IPS DF 19.7 (cell line): Measurements from ENCODE around the gene TNFRSF17.
"Not testable (repeated sequence)": the region's sequence is repeated elsewhere in the genome, so short reads cannot be mapped to it uniquely, and the experiment has no call there.

Experiments used
- DNase-seq: peaks from one replicate; pipeline ENCODE4 v3.0.0-alpha.2; 2013; ENCODE audit warnings: low read depth, low spot score

TNFRSF17 gene

GRCh38 chr16:11964761-11965551 is at the start of gene TNFRSF17:
TSS of gene TNFRSF17 (plus strand) at chr16:11965210. CDS start at chr16:11965325, 115 bp downstream.
- no peak for DNase-seq

- DNase-seq: peak; percentile 98
These were observed 49.1 kb upstream of the TNFRSF17 start, which contains the start of gene GSPT1 for GRCh38 chr16:11915644-11916523. TSS of gene GSPT1 (minus strand) at chr16:11915956. CDS start at chr16:11915720, 236 bp downstream.

- no peak for DNase-seq
These were observed 48.3 kb upstream of the TNFRSF17 start for GRCh38 chr16:11916524-11917285.

GRCh38 chr16:11924046-11924445 is 41.0 kb upstream of the TNFRSF17 start:
- DNase-seq: not testable (repeated sequence)

- DNase-seq: not testable (repeated sequence)
These were observed 37.7 kb upstream of the TNFRSF17 start for GRCh38 chr16:11927350-11927749.

- DNase-seq: not testable (repeated sequence)
These were observed 23.1 kb upstream of the TNFRSF17 start, which contains the start of gene NPIPB2 for GRCh38 chr16:11941945-11942344. TSS of gene NPIPB2 (minus strand) at chr16:11942045. CDS start at chr16:11942045, 0 bp downstream.

- no peak for DNase-seq
These were observed 18.6 kb upstream of the TNFRSF17 start for GRCh38 chr16:11946433-11946832.

GRCh38 chr16:11948819-11949218 is 16.2 kb upstream of the TNFRSF17 start:
- no peak for DNase-seq

GRCh38 chr16:11949527-11949926 is 15.5 kb upstream of the TNFRSF17 start:
- peak; percentile 45 for DNase-seq

- DNase-seq: no peak
These were observed 14.6 kb upstream of the TNFRSF17 start for GRCh38 chr16:11950388-11950787.

- DNase-seq: not testable (repeated sequence)
These were observed 11.4 kb upstream of the TNFRSF17 start for GRCh38 chr16:11953576-11953975.

- no peak for DNase-seq
These were observed 9.3 kb upstream of the TNFRSF17 start for GRCh38 chr16:11955713-11956123.

- no peak for DNase-seq
These were observed 8.5 kb upstream of the TNFRSF17 start for GRCh38 chr16:11956558-11956957.

GRCh38 chr16:11957591-11958395 is 7.2 kb upstream of the TNFRSF17 start:
- no peak for DNase-seq

- DNase-seq: not testable (repeated sequence)
These were observed 2.6 kb upstream of the TNFRSF17 start for GRCh38 chr16:11962457-11962856.

- DNase-seq: not testable (repeated sequence)
These were observed 2.0 kb upstream of the TNFRSF17 start for GRCh38 chr16:11962978-11963377.

GRCh38 chr16:11963706-11964105 is 1.3 kb upstream of the TNFRSF17 start:
- no peak for DNase-seq

- DNase-seq: no peak
These were observed 1.2 kb downstream of the TNFRSF17 start for GRCh38 chr16:11966173-11966572.

GRCh38 chr16:11967195-11967911 is 2.3 kb downstream of the TNFRSF17 start:
- DNase-seq: no peak

GRCh38 chr16:11968577-11968976 is 3.6 kb downstream of the TNFRSF17 start:
- no peak for DNase-seq
